Stimulated activated CD4-positive, alpha-beta T cell treated with anti-CD3 and anti-CD28 coated beads, TNF-alpha, amount 100 ng/mL, for 24 hours (primary cell): ENCODE measurements around the gene MRGPRD.

Experiments
- DNase-seq, 3 experiments: peaks; one replicate each; pipeline ENCODE4 v3.0.0-alpha.2; 2020; ENCODE audit warnings: low read depth in 3 of 3

MRGPRD gene

DNA sequence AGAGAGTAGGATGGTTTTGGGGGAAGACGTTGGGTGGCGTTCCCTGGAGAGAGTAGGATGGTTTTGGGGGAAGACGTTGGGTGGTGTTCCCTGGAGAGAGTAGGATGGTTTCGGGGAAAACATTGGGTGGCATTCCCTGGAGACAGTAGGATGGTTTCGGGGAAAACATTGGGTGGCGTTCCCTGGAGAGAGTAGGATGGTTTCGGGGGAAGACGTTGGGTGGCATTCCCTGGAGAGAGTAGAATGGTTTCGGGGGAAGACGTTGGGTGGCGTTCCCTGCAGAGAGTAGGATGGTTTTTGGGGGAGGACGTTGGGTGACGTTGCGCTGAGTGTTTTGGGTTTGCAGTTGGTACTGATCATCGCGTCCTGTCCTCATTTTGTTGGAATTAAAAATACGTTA, 48.9 kb downstream of the MRGPRD start:
- DNase-seq, result no peak

DNA sequence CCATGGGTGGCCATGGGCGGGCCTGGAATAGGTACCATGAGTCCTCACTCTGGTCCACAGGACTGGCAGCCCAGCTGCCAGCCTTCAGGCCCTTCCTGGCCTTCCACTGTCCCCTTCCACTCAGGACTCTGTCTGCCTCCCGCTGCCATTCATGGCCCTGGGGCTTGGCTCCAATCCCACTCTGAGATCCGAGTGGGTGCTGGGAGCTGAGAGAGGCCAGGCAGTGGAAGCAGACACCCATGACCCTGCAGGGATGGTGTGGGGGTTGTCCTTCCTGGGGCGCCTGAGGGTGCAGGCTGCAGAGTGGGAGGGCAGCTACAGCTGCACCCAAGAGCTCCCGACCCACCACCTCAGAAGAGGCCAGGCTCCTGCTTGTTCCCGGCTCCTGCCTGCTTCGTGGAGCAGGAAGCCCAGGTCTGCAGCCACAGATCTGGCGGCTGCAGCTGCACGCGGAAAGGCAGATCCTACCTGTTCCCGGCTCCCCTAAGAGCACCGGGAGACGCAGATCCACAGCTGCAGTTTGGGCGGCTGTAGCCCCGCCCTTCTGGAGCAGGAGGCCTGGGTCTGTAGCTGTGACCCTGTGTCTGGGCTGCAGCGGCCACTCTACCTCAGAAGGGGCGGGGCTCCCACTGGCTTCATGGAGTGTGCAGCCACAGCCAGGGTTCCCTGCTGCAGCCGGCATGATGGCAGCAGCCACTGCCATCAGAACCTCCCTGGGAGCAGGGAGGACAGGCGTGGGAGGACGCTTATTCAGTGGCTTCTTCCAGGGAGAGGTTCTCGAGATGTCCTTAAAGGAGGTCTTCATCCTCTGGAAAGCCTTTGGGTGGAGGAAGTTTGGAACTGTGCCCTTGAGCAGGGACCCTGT, 49.6 kb downstream of the MRGPRD start:
- DNase-seq, result no peak
